Measurements from ENCODE around the gene CIB1.
A peak's percentile ranks its signal among the peaks of the same experiment; 100 is the strongest.

- TF ChIP-seq MEF2A (IDR thresholded peaks at IDR 0.05; ENCODE audit: insufficient read depth, low read depth, low read length) (no peak), ATF3 (IDR thresholded peaks at IDR 0.05; ENCODE audit: borderline replicate concordance, extremely low read depth, low read depth, low read length) (no peak), CTCF (IDR thresholded peaks at IDR 0.05 in 2 of 3, conservative IDR thresholded peaks at IDR 0.05 in 1 of 3; ENCODE audit: control insufficient read depth in 2 of 3, extremely low read depth in 1 of 3, insufficient read depth in 1 of 3, low read depth in 3 of 3, low read length in 3 of 3) (peak; percentile 40 to 61 (median 44); a peak in 4 of 6 replicates), FOS (IDR thresholded peaks at IDR 0.05; ENCODE audit: borderline replicate concordance, extremely low read depth, insufficient read length) (no peak), EP300 (IDR thresholded peaks at IDR 0.05; ENCODE audit: borderline replicate concordance in 1 of 2, control insufficient read depth in 1 of 2, low read depth in 2 of 2, low read length in 2 of 2) (no peak), HDAC6 (IDR thresholded peaks at IDR 0.05; ENCODE audit: unreplicated experiment) (no peak), ETV6 (conservative IDR thresholded peaks at IDR 0.05 in 1 of 2, IDR thresholded peaks at IDR 0.05 in 1 of 2; ENCODE audit: borderline replicate concordance in 1 of 2, low read depth in 1 of 2) (no peak)
These were observed 777 bp downstream of the CIB1 start for GRCh38 chr15:90232941-90233386.
